ENCODE results near the gene AP2A2.

GRCh38 chr11:877565-877964 is 48.1 kb upstream of the AP2A2 start:
- TF ChIP-seq CTCF (IDR thresholded peaks at IDR 0.05) (no peak), POLR2A (IDR thresholded peaks at IDR 0.05) (no peak), POLR2AphosphoS5 (IDR thresholded peaks at IDR 0.05) (no peak)
